ENCODE measurements around the gene FOXJ2.

FOXJ2 gene

DNA sequence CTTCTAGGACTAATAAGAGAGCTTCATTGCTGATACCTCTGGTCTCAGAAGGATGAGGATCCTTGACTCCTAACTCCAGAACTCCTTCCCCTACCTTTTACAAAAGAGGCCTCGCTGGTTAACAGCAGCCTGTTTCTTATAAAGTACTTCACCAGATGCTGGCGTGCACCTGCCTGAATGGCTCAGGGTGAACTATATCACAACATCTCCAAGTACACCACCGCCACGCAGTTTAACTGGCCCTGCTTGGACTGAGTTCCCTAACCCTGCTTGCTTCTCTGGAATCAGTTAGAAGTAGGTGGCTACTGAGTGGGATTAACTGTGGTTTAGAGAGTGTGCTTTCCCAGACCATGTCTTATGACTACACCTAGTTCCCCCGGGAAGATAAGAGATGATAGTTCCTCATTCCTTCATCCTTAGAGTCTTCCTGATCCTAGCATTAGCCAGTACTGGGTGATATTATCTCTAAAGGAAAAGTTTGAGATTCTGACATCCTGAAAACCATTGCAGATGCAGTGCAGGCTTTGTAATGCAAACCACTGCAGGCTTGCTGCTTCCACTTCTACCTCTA, 3.0 kb downstream of the FOXJ2 start:
- Histone ChIP-seq H3K4me3 (ENCODE audit: low read length) (no peak overlapping the region), H3K27me3 (ENCODE audit: insufficient read depth, low read length) (no peaks in the 10 kb centered on the region), H2AFZ (ENCODE audit: low read depth, low read length) (no peak overlapping the region), H3K4me1 (ENCODE audit: insufficient read depth, low read length) (peaks cover 40% of the 10 kb centered on the region), H3K36me3 (ENCODE audit: insufficient read depth, low read length) (peaks cover 10% of the 10 kb centered on the region), H3K9me3 (ENCODE audit: low read length) (no peaks in the 10 kb centered on the region)

DNA sequence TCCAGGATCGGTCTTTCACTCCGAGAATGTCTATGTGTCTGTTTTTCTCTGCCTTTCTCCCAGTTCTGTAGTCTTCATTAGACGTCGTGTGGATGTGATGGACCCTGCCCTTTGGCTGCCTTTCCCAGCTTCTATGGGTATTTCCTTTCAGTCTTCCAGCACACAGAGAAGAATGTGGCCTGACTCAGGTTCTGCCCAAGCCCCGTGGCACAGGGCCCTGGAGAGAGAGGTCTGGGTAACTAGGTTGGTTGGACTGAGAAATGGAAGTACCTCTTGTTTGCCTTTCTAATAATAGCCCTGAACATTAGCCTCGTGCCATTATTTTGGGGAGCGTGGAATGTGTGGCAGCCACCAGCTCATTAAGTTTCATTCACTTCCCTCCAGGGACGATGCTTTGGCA, 3.8 kb downstream of the FOXJ2 start:
- H3K9me3 ChIP-seq (ENCODE audit: low read length): no peaks in the 10 kb centered on the region
- H3K36me3 ChIP-seq (ENCODE audit: insufficient read depth, low read length): peaks cover 12% of the 10 kb centered on the region
- no peaks in the 10 kb centered on the region for H3K27me3 ChIP-seq (ENCODE audit: insufficient read depth, low read length)
- peaks cover 40% of the 10 kb centered on the region for H3K4me1 ChIP-seq (ENCODE audit: insufficient read depth, low read length)
- H3K4me3 ChIP-seq (ENCODE audit: low read length): no peak overlapping the region
- H2AFZ ChIP-seq (ENCODE audit: low read depth, low read length): no peak overlapping the region

DNA sequence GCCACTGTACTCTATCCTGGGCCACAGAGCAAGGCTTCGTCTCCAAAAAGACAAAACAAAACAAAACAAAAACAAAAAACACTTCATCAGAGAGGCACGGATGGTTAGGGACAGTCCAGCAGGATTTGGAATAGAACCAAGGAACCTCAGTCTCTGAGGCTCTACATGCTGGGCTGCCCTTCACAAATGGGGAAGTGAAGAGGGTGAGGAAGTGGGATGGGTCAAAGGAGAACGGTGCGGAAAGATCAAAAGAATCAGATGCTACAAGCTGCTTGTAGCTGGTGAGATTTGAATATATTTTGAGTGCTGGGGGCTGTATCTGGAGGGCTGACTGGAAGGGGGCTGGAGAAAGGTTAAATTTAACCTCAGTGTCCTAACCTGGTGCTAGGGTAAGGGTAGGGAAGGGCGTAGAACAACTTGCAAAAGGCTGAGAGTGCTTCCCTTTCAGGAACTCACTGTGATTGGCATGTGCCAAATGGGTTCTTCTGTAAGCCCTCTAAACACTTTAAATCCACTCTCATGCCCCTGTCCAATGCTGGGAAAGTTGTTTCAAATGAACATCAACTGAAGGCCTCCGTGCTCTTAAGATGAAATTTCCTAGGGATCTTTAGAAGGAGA, 4.6 kb downstream of the FOXJ2 start:
- H2AFZ ChIP-seq (ENCODE audit: low read depth, low read length): no peak overlapping the region
- H3K4me3 ChIP-seq (ENCODE audit: low read length): no peak overlapping the region
- peaks cover 37% of the 10 kb centered on the region for H3K4me1 ChIP-seq (ENCODE audit: insufficient read depth, low read length)
- H3K9me3 ChIP-seq (ENCODE audit: low read length): no peaks in the 10 kb centered on the region
- H3K36me3 ChIP-seq (ENCODE audit: insufficient read depth, low read length): peaks cover 13% of the 10 kb centered on the region
- H3K27me3 ChIP-seq (ENCODE audit: insufficient read depth, low read length): no peaks in the 10 kb centered on the region

DNA sequence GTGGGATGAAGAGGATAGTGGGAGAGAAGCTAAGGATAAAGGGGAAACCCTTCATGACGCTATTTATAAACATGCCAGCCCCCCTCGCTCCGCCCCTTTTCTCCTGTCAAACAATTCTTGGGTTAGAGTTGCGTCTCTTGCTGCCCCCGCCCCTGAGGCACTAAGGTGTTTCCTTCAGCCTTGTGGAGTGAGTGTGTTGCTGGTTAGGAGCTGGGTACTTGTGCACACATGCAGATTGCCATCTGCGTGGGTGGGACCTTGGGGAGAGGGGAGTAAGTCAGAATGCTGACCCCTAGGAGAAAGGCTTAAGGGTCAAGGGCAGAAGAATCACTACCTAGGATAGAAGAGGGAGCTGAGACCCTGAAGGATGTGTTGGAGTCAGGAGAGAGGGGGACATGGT, 5.4 kb downstream of the FOXJ2 start:
- no peaks in the 10 kb centered on the region for H3K9me3 ChIP-seq (ENCODE audit: low read length)
- H2AFZ ChIP-seq (ENCODE audit: low read depth, low read length): no peak overlapping the region
- H3K27me3 ChIP-seq (ENCODE audit: insufficient read depth, low read length): no peaks in the 10 kb centered on the region
- peaks cover 37% of the 10 kb centered on the region for H3K4me1 ChIP-seq (ENCODE audit: insufficient read depth, low read length)
- H3K4me3 ChIP-seq (ENCODE audit: low read length): no peak overlapping the region
- peaks cover 19% of the 10 kb centered on the region for H3K36me3 ChIP-seq (ENCODE audit: insufficient read depth, low read length)

DNA sequence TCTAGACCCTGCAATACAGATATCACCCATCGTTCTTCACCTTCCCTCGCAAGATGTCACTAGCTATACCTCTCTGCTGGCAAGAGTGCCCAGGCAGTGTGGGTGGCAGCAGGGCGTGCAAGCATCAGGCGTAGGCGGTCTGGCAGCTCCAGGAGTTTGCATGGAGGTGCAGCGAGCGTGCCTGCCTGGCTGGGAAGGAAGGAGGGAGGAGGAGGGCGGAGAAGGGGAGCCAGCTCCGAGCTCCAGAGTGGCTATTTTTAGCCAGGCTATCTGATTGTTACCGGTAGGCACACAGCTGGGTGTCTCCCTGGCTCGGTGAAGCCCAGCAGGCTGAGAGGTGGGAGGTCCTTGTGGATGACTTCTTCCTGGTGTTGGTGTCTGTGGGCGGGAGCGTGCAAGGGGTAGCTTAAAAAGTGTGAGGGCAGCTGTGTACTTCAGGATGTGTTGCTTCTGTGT, 6.2 kb downstream of the FOXJ2 start:
- H3K9me3 ChIP-seq (ENCODE audit: low read length): no peaks in the 10 kb centered on the region
- peaks cover 30% of the 10 kb centered on the region for H3K4me1 ChIP-seq (ENCODE audit: insufficient read depth, low read length)
- H3K4me3 ChIP-seq (ENCODE audit: low read length): no peak overlapping the region
- H2AFZ ChIP-seq (ENCODE audit: low read depth, low read length): no peak overlapping the region
- peaks cover 24% of the 10 kb centered on the region for H3K36me3 ChIP-seq (ENCODE audit: insufficient read depth, low read length)
- no peaks in the 10 kb centered on the region for H3K27me3 ChIP-seq (ENCODE audit: insufficient read depth, low read length)

DNA sequence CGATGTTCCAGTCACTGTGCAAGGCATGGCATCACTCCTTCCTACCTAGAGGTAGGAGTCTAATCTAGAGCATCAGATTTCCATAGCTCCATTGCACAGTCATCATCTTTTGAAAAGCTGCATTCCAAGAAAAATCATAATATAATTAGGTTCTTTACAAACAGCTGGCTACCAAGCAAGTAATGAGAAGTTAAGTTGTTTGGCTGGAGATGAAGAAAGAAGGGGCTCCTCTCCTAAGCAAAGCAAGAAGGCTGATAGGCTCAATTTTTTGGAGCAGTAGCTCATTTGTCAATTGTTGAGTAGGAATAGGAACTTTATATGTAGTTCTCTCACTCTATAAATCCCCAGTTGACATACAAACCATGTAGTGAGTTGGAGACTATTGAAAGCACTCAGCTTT, 8.3 kb downstream of the FOXJ2 start:
- Histone ChIP-seq H3K4me1 (ENCODE audit: insufficient read depth, low read length) (peaks cover 12% of the 10 kb centered on the region), H3K27me3 (ENCODE audit: insufficient read depth, low read length) (no peaks in the 10 kb centered on the region), H2AFZ (ENCODE audit: low read depth, low read length) (no peak overlapping the region), H3K9me3 (ENCODE audit: low read length) (no peaks in the 10 kb centered on the region), H3K4me3 (ENCODE audit: low read length) (no peak overlapping the region), H3K36me3 (ENCODE audit: insufficient read depth, low read length) (peaks cover 35% of the 10 kb centered on the region)

DNA sequence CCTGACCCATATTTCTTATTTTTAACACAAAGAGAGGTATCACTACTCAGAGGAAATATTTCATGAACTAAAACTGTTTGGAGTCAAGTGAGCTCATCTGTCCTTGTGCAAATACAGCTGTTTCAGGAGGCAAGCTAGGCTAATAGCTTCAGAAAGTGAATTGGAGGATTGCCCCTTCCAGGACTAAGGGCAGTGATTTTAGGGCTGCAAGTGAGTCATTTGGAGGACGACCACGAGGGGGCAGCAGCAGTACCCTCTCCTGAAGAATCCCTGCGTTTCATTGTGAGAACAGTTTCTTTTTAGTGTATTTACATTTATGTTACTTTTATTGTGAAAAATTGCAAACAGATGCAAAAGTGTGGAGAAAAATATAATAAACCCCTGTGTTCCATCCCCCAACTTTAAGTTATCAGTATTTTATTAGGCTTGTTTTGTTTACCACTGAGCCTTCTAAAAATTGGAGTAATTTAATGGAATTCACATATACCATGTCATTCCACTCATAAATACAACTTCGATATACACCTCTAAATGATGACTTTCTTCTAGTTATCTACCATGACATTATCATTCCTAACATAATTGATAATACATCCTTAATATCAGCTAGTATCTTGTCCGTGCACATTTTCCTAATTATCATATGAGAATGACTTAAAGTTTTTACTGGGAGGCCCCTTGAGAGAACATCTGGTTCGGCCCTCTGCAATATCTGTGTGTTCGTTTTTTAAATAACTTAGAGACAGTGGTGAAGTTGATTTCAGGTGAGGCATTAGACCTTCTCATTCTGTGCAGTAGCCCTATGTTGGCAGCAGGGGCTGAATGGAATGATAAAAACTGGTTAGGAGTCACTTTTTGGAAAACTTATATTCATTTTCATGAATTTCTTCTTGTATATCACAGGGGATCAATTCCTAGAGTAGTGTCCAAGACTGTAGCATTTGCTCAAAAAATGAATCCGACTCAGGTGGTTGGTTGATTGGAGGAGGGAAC, 13.7 kb downstream of the FOXJ2 start:
- peaks cover 61% of the 10 kb centered on the region for H3K36me3 ChIP-seq (ENCODE audit: insufficient read depth, low read length)
- H3K4me1 ChIP-seq (ENCODE audit: insufficient read depth, low read length): no peaks in the 10 kb centered on the region
- no peak overlapping the region for H2AFZ ChIP-seq (ENCODE audit: low read depth, low read length)
- H3K4me3 ChIP-seq (ENCODE audit: low read length): no peak overlapping the region
- no peaks in the 10 kb centered on the region for H3K9me3 ChIP-seq (ENCODE audit: low read length)
- H3K27me3 ChIP-seq (ENCODE audit: insufficient read depth, low read length): no peaks in the 10 kb centered on the region

DNA sequence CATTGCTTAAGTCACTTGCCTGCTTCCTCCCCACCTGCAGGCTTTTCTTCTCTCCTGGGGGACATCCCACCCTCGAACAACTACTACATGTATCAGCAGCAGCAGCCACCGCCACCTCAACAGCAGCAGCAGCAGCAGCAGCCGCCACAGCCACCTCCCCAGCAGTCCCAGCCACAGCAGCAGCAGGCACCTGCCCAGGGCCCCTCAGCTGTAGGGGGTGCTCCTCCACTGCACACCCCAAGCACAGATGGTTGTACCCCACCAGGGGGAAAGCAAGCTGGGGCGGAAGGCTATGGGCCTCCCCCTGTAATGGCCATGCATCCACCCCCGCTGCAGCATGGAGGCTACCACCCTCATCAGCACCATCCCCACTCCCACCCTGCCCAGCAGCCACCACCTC, 15.3 kb downstream of the FOXJ2 start:
- peaks cover 67% of the 10 kb centered on the region for H3K36me3 ChIP-seq (ENCODE audit: insufficient read depth, low read length)
- no peaks in the 10 kb centered on the region for H3K9me3 ChIP-seq (ENCODE audit: low read length)
- H3K27me3 ChIP-seq (ENCODE audit: insufficient read depth, low read length): no peaks in the 10 kb centered on the region
- H2AFZ ChIP-seq (ENCODE audit: low read depth, low read length): no peak overlapping the region
- H3K4me1 ChIP-seq (ENCODE audit: insufficient read depth, low read length): no peaks in the 10 kb centered on the region
- no peak overlapping the region for H3K4me3 ChIP-seq (ENCODE audit: low read length)

DNA sequence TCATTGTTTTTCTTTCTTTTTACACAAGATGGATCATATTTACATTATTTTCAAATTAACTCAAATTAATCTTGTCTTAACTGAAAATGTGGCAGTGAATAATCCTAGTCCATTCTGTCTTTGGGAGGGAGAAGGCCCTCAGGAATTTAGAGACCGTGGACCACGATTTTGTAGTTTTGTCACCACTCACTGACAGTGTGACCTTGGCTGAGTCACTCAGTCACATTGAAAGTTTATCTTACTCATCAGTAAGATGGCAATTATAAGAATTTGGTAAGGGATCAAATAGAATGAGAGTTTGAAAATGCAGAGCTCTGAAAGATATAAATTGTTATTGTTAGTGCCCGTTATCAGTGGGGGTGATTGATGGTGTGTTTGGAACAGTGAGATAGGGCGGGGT, 16.4 kb downstream of the FOXJ2 start:
- Histone ChIP-seq H3K36me3 (ENCODE audit: insufficient read depth, low read length) (peaks cover 63% of the 10 kb centered on the region), H3K4me3 (ENCODE audit: low read length) (no peak overlapping the region), H3K27me3 (ENCODE audit: insufficient read depth, low read length) (no peaks in the 10 kb centered on the region), H2AFZ (ENCODE audit: low read depth, low read length) (no peak overlapping the region), H3K4me1 (ENCODE audit: insufficient read depth, low read length) (peaks cover under 1% of the 10 kb centered on the region), H3K9me3 (ENCODE audit: low read length) (no peaks in the 10 kb centered on the region)

DNA sequence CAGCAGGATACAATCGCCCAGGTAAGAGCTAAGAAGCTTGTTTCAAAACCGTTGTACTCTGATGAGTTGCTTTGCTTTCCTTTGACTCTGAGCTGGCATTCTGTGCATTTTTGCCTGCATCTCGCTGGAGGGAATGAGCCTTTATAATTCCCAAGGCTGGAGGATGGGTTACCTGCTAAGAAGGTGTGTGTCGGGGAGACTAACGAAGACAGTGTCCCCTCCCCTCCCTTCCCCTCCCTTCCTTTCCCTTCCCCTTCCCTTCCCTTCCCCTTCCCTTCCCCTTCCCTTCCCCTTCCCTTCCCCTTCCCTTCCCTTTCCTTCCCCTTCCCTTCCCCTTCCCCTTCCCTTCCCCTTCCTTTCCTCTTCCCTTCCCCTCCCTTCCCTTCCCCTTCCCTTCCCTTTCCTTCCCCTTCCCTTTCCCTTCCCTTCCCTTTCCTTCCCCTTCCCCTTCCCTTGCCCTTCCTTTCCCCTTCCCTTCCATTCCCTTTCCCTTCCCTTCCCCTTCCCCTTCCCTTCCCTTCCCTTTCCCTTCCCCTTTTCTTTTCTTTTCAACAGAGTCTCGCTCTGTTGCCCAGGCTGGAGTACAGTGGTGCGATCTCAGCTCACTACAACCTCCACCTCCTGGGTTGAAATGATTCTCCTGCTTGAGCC, 18.2 kb downstream of the FOXJ2 start:
- Histone ChIP-seq H3K4me3 (ENCODE audit: low read length) (no peak overlapping the region), H3K27me3 (ENCODE audit: insufficient read depth, low read length) (no peaks in the 10 kb centered on the region), H3K4me1 (ENCODE audit: insufficient read depth, low read length) (peaks cover 14% of the 10 kb centered on the region), H3K9me3 (ENCODE audit: low read length) (no peaks in the 10 kb centered on the region), H2AFZ (ENCODE audit: low read depth, low read length) (no peak overlapping the region), H3K36me3 (ENCODE audit: insufficient read depth, low read length) (peaks cover 61% of the 10 kb centered on the region)

DNA sequence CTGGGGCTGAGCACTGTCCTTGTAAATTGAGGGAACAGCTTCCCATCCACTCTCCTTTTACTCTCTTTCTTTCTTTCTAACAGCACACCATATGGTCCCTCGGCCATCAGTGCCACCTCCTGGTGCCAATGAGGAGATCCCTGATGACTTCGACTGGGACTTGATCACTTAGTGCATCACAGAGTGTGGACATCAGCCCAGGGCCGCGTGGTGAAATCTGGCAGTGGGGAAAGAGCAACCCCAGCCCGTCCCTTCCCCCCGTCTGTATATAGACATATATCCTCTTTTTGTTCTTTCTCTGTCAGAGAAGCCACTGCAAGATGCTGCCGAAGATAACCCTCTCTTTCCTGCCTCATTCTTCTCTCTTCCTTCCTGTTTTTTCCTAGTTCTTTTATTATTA, 20.2 kb downstream of the FOXJ2 start:
- Histone ChIP-seq H2AFZ (ENCODE audit: low read depth, low read length) (no peak overlapping the region), H3K9me3 (ENCODE audit: low read length) (no peaks in the 10 kb centered on the region), H3K4me1 (ENCODE audit: insufficient read depth, low read length) (peaks cover 14% of the 10 kb centered on the region), H3K4me3 (ENCODE audit: low read length) (no peak overlapping the region), H3K36me3 (ENCODE audit: insufficient read depth, low read length) (peaks cover 52% of the 10 kb centered on the region), H3K27me3 (ENCODE audit: insufficient read depth, low read length) (no peaks in the 10 kb centered on the region)

DNA sequence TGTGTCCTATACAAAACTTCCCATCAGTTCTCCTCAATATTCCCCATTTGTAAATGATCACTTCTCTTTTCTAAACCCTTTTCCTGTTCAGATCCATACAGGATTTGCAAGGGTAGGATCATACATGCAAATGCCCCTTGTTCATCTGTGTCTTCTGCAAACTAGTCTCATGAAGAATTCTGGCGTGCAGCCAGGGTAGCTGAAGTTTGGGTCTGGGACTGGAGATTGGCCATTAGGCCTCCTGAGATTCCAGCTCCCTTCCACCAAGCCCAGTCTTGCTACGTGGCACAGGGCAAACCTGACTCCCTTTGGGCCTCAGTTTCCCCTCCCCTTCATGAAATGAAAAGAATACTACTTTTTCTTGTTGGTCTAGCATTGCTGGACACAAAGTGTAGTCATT, 22.3 kb downstream of the FOXJ2 start:
- H3K4me3 ChIP-seq (ENCODE audit: low read length): no peak overlapping the region
- H3K9me3 ChIP-seq (ENCODE audit: low read length): no peaks in the 10 kb centered on the region
- H3K4me1 ChIP-seq (ENCODE audit: insufficient read depth, low read length): peaks cover 14% of the 10 kb centered on the region
- H3K36me3 ChIP-seq (ENCODE audit: insufficient read depth, low read length): peaks cover 31% of the 10 kb centered on the region
- no peaks in the 10 kb centered on the region for H3K27me3 ChIP-seq (ENCODE audit: insufficient read depth, low read length)
- no peak overlapping the region for H2AFZ ChIP-seq (ENCODE audit: low read depth, low read length)

DNA sequence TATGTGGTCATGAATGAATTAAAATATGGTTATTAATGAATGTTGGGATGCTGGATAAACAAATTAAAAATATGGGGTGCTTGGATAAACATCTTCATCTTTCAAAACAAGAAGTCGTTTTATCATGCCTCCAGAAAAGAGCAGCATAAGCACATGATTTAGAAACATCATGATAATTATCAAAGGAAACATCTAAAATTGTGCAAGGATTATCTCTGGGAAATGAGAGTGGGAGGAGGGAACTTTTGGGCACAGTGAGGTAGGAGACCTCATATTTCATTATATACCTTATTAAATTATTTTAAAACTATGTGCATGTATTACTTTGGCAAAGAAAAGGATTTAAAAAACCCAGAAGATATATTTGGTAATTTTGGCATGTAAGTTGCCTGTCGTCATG, 24.8 kb downstream of the FOXJ2 start:
- no peaks in the 10 kb centered on the region for H3K9me3 ChIP-seq (ENCODE audit: low read length)
- no peak overlapping the region for H3K4me3 ChIP-seq (ENCODE audit: low read length)
- peaks cover 16% of the 10 kb centered on the region for H3K36me3 ChIP-seq (ENCODE audit: insufficient read depth, low read length)
- no peaks in the 10 kb centered on the region for H3K27me3 ChIP-seq (ENCODE audit: insufficient read depth, low read length)
- H2AFZ ChIP-seq (ENCODE audit: low read depth, low read length): no peak overlapping the region
- H3K4me1 ChIP-seq (ENCODE audit: insufficient read depth, low read length): peaks cover 14% of the 10 kb centered on the region

Data from neuron (in vitro differentiated cells).